ENCODE measurements around the gene VAC14.

VAC14 gene

DNA sequence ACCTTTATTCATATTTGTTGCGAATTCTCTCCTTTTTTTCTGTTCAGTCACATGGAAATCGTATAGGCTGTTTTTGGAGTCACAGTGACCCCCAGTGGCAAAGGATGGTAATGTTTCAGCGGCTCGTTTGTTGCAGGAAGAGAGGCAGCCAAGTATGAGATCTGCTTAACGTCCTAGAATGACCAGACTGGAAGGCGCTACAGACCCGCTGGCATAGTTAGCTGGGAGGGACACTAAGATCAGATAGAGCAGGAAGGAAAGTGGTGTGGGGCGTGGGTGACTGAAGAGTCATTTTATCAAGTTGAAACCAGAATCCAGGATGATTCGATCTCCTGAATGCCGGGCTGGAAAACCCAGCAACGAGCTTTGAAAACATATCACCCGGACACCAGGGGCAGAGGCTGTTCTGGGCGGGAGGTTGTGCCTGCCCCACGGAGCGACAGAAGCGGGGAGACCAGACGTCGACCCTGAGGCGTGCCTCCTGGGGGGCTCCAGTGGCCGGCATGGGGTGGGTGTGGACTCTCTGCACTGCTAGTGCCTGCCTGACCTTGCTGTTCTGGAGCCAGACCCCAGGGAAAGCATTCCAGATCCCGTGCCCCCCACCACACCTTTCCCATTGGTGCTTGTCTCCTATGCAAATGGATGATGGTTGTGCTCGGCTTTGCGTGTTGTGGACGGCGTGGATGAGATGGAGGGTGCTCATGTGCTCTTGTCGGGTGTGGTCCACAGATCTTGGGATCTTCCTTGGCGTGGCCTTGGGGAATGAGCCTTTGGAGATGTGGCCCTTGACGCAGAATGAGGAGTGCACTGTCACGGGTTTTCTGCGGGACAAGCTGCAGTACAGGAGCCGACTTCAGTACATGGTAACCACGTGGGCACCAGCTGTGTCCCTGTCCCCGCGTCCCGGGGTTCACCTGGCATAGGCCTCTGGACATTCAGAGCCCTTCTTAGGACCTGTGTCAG is 146.9 kb downstream of the VAC14 start:
- no peaks in the 10 kb centered on the region for H3K9me2 ChIP-seq (ENCODE audit: low read depth, low read length)
- H3K9me3 ChIP-seq (ENCODE audit: low read length), result no peaks in the 10 kb centered on the region
- H2AFZ ChIP-seq (ENCODE audit: low read length), result no peak overlapping the region
- no peaks in the 10 kb centered on the region for H3F3A ChIP-seq (ENCODE audit: insufficient read depth, low read length)
- no peak overlapping the region; the same call in 1 of the 2 replicates for H3K9ac ChIP-seq (ENCODE audit: low read length)
- H3K4me3 ChIP-seq (ENCODE audit: low read depth, low read length, poor library complexity, severe bottlenecking), result peak overlapping the region; percentile 21
- TF ChIP-seq EZH2 (IDR thresholded peaks at IDR 0.05; ENCODE audit: borderline replicate concordance, low read length), result no peak
- TF ChIP-seq, protein P1, sequence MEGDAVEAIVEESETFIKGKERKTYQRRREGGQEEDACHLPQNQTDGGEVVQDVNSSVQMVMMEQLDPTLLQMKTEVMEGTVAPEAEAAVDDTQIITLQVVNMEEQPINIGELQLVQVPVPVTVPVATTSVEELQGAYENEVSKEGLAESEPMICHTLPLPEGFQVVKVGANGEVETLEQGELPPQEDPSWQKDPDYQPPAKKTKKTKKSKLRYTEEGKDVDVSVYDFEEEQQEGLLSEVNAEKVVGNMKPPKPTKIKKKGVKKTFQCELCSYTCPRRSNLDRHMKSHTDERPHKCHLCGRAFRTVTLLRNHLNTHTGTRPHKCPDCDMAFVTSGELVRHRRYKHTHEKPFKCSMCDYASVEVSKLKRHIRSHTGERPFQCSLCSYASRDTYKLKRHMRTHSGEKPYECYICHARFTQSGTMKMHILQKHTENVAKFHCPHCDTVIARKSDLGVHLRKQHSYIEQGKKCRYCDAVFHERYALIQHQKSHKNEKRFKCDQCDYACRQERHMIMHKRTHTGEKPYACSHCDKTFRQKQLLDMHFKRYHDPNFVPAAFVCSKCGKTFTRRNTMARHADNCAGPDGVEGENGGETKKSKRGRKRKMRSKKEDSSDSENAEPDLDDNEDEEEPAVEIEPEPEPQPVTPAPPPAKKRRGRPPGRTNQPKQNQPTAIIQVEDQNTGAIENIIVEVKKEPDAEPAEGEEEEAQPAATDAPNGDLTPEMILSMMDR (IDR thresholded peaks at IDR 0.05; ENCODE audit: low read length), result peak; percentile 92
- H3K27ac ChIP-seq (ENCODE audit: low read depth, low read length, poor library complexity, severe bottlenecking), result no peak overlapping the region
- H3K27me3 ChIP-seq (ENCODE audit: insufficient read depth, low read length), result peaks cover 7% of the 10 kb centered on the region; the same call in 1 of the 2 replicates
- peaks cover 6% of the 10 kb centered on the region for H3K4me1 ChIP-seq (ENCODE audit: insufficient read depth, low read length, severe bottlenecking)
- no peaks in the 10 kb centered on the region for H3K36me3 ChIP-seq (ENCODE audit: insufficient read depth, low read length)
- no peaks in the 10 kb centered on the region for H3K79me2 ChIP-seq (ENCODE audit: insufficient read depth, low read length)
- peak overlapping the region; percentile 47 for H3K4me2 ChIP-seq (ENCODE audit: low read length)
- no peaks in the 10 kb centered on the region for H4K20me1 ChIP-seq (ENCODE audit: insufficient read depth, low read length)

DNA sequence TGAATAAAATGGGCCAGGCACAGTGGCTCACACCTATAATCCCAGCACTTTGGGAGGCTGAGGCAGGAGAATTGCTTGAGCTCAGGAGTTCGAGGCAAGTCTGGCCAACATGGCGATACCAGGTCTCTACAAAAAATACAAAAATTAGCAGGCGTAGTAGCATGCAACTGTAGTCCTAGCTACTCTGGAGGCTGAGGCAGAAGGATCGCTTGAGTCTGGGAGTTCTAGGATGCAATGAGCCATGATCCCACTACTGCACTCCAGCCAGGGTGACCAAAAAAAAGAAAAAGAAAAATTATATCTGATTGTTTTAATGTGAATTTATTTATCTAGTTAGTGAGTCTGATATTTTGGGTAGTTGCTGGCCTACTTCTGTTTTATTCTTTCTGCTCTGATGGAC is 147.6 kb downstream of the VAC14 start:
- Histone ChIP-seq H3K9me2 (ENCODE audit: low read depth, low read length) (no peaks in the 10 kb centered on the region), H3K4me2 (ENCODE audit: low read length) (no peak overlapping the region), H3K4me3 (ENCODE audit: low read depth, low read length, poor library complexity, severe bottlenecking) (no peak overlapping the region), H3K79me2 (ENCODE audit: insufficient read depth, low read length) (no peaks in the 10 kb centered on the region), H3K9ac (ENCODE audit: low read length) (no peak overlapping the region), H3K9me3 (ENCODE audit: low read length) (no peaks in the 10 kb centered on the region), H3K4me1 (ENCODE audit: insufficient read depth, low read length, severe bottlenecking) (peaks cover 6% of the 10 kb centered on the region), H3F3A (ENCODE audit: insufficient read depth, low read length) (no peaks in the 10 kb centered on the region), H4K20me1 (ENCODE audit: insufficient read depth, low read length) (no peaks in the 10 kb centered on the region), H3K36me3 (ENCODE audit: insufficient read depth, low read length) (no peaks in the 10 kb centered on the region), H2AFZ (ENCODE audit: low read length) (no peak overlapping the region), H3K27ac (ENCODE audit: low read depth, low read length, poor library complexity, severe bottlenecking) (no peak overlapping the region), H3K27me3 (ENCODE audit: insufficient read depth, low read length) (peaks cover 7% of the 10 kb centered on the region; the same call in 1 of the 2 replicates)
- TF ChIP-seq EZH2 (IDR thresholded peaks at IDR 0.05; ENCODE audit: borderline replicate concordance, low read length), result no peak
- TF ChIP-seq, protein P1 (IDR thresholded peaks at IDR 0.05; ENCODE audit: low read length), result no peak

DNA sequence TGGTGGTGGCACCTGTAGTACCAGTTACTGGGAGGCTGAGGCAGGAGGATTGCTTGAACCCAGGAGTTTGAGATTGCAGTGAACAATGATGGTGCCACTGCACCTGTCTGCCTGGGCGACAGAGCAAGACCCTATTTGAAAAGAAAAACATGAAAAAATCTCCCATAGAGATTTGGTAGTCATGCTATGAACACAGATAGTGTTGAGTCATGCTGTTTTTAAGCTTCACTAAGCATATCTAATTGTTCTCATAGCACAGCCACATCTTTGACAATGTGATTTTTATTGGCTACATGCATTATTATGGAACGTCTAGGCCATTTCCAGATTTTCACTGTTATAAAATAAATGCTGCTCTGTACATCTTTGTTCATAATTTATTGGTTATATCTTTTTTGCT is 148.6 kb downstream of the VAC14 start:
- H3K4me3 ChIP-seq (ENCODE audit: low read depth, low read length, poor library complexity, severe bottlenecking), result no peak overlapping the region
- no peaks in the 10 kb centered on the region for H3K79me2 ChIP-seq (ENCODE audit: insufficient read depth, low read length)
- H2AFZ ChIP-seq (ENCODE audit: low read length), result no peak overlapping the region
- H3K4me2 ChIP-seq (ENCODE audit: low read length), result no peak overlapping the region
- peaks cover 7% of the 10 kb centered on the region; the same call in 1 of the 2 replicates for H3K27me3 ChIP-seq (ENCODE audit: insufficient read depth, low read length)
- H4K20me1 ChIP-seq (ENCODE audit: insufficient read depth, low read length), result no peaks in the 10 kb centered on the region
- no peaks in the 10 kb centered on the region for H3K9me2 ChIP-seq (ENCODE audit: low read depth, low read length)
- no peak overlapping the region for H3K27ac ChIP-seq (ENCODE audit: low read depth, low read length, poor library complexity, severe bottlenecking)
- no peaks in the 10 kb centered on the region for H3K9me3 ChIP-seq (ENCODE audit: low read length)
- no peak overlapping the region for H3K9ac ChIP-seq (ENCODE audit: low read length)
- TF ChIP-seq, protein P1 (IDR thresholded peaks at IDR 0.05; ENCODE audit: low read length), result no peak
- no peak for TF ChIP-seq EZH2 (IDR thresholded peaks at IDR 0.05; ENCODE audit: borderline replicate concordance, low read length)
- H3K36me3 ChIP-seq (ENCODE audit: insufficient read depth, low read length), result no peaks in the 10 kb centered on the region
- no peaks in the 10 kb centered on the region for H3F3A ChIP-seq (ENCODE audit: insufficient read depth, low read length)
- peaks cover 6% of the 10 kb centered on the region for H3K4me1 ChIP-seq (ENCODE audit: insufficient read depth, low read length, severe bottlenecking)

Data from OCI-LY1 (cell line).